Measurements from ENCODE around the gene HTR3C.
"Not testable (repeated sequence)": the region's sequence is repeated elsewhere in the genome, so short reads cannot be mapped to it uniquely, and the experiment has no call there.

Gene HTR3C

DNA sequence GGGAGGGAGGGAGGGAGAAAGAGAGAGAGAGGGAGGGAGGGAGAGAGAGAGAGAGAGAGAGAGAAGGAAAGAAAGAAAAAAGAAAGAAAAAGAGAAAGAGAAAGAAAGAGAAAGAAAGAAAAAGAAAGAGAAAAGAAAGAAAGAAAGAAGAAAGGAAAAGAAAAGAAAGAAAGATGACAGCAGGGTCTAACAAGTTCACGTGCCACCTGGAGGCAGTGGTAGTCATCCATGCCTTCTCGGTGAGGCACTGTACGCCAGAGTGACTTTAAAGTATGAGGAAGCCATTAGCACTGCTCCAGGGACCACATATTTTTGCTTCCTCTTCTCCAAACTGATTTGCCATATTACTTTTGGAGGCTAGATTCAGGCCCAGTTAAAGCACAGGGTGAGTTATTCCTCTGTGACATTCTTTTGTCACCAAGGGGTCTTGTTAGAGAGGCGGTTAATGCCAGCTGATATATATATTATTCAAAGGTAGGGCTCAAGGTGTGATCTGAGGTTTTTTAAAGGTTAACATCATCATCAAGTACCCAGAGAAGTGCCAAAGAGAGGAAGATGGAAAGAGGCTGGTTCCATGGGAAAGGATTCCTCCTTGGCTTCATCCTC, 21.6 kb upstream of the HTR3C start, which contains the start of gene HTR3D:
TSS of gene HTR3D (plus strand) at position 556 of the 606 bp plus-strand sequence. CDS start at position 556, 0 bp downstream.
- DNase-seq (ENCODE audit: low read depth, low spot score): no peak

DNA sequence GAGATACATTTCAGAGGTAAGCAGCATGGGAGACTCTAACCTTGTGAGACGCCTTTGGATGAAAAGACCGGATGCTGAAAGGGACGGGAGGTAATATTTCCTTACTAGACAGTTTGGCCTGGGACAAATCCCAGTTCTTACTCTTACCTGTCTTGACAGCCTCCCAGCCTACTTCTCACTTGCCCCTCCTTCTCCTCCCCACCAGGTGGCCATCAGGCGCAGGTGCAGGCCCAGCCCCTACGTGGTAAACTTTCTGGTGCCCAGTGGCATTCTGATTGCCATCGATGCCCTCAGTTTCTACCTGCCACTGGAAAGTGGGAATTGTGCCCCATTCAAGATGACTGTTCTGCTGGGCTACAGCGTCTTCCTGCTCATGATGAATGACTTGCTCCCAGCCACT, 15.0 kb upstream of the HTR3C start:
- no peak for DNase-seq (ENCODE audit: low read depth, low spot score)

DNA sequence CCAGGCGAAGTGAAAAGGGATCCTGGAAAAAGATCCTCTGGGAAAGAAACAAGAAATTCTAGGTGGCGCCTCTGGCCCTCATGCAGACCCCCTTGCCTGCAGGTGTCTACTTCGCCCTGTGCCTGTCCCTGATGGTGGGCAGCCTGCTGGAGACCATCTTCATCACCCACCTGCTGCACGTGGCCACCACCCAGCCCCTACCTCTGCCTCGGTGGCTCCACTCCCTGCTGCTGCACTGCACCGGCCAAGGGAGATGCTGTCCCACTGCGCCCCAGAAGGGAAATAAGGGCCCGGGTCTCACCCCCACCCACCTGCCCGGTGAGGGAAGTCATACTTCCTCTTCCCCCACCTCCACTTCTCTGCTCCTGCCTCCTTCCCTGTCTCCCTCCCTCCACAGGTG, 14.5 kb upstream of the HTR3C start:
- DNase-seq (ENCODE audit: low read depth, low spot score): not testable (repeated sequence)

DNA sequence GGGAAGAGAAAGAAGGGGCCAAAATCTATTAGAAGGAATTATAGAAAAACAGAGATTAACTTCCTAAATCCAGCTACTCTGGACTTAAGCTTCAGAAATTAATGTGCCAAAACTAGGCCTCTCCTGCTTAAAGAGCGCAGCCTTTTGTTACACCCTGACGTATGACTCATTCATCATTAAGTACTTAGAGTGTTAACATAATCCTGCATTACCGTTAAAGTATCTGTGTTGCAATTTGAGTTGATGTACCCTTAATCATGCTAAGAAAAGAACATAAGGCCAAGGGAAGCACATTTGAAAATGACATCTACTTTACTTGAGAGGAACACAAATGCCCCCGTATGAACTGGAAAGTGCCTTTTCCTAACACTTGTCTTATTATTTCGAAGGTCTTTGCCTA, 13.4 kb upstream of the HTR3C start:
- no peak for DNase-seq (ENCODE audit: low read depth, low spot score)

DNA sequence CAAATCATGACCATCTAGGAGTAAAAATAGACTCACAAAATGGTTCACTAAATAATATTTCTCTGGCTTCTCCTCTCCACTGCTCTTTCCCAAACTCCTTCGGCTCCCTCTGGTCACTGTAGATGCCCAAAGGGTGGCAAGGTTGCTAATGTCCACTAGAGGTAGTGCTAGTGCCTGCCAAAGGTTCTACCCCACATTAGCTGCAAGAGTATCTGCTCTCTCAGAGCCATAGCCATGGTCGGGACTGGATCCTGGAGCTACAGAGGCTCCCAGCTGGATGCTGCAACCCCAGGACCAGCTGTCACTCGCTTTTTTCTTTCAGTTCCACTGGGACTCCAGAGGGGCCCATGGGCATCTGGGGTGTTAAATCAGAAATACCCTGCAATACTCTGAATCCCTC, 12.8 kb upstream of the HTR3C start:
- DNase-seq (ENCODE audit: low read depth, low spot score): no peak

DNA sequence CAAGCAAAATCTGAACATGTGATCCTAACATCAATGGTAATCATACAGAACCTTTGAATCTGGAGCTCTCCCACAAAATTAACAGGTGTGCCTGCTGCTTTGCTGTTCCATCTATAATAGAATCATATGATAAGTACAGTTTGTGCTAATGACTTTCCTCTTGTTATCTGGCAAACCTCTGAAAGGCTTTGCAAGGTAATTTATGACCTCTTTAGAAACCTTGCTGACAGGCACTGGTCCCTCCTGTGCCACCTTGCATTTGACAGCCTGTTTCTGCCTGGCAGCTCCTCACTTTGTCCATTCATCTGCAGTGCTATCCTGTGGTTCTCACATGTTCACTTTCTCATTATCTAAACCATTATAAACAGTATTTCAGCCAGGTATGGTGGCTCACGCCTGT, 10.2 kb upstream of the HTR3C start:
- DNase-seq (ENCODE audit: low read depth, low spot score): no peak

DNA sequence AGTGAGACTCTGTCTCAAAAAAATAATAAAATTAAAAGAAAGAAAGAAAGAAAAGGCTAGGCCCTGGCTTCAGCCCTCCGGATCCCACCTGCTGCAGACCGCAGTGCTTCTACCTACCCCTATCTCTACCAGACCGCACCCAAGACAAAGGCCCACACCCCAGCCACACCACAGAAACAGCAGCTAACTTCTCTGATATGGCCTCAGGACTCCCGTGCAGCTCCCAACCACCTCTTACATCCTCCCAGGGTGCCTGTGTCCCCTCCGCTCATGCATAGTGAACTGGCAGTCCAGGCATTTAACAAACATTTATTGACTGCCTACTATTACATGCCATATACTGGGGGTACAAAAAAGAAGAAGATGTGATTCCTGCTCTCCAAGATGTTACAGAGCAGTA, 6.9 kb upstream of the HTR3C start:
- DNase-seq (ENCODE audit: low read depth, low spot score): no peak

DNA sequence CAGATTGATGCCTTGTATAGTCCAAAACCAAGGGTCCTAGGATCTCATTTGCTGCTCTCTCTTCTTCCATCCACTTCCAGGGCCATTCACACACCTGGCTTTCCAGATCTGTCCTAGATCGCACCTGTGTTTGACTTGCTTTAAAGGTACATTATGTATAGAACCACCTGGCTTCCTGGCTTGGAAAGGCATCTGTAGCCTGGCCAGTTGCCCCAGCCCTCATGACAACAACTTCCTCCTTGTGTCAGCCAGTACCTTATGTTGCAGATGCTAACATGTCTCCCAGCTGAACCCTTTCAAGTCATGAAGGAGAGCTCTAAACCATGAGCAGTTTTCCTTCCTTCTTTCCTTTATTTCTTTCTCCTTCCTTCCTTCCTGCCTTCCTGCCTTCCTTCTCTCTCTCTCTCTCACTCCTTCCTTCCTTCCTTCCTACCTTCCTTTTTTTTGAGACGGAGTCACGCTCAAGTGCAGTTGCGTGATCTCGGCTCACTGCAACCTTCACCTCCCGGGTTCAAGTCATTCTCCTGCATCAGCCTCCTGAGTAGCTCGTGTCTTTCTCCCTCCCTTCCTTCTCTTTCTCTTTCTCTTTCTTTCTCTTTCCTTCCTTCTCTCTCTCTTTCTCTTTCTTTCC, 2.5 kb upstream of the HTR3C start:
- DNase-seq (ENCODE audit: low read depth, low spot score): no peak

DNA sequence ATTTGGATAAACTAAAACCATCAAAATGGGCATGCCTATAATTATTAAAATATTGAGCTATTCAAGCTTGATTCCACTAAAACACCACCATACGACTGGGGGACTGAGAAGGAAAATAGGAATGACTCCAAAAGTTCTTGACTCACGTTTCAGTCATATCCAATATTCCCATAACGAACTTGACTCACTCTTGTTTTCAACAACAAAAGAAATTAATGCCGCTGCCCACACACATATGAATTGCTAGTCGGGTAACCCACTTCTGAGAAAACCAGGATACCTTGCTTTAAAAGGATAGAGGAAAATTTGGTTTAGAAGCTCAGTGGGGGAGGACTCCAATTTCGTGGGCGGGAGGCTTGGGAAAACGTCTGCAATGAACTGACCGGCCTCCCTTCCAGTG, 5.2 kb downstream of the HTR3C start:
- no peak for DNase-seq (ENCODE audit: low read depth, low spot score)

DNA sequence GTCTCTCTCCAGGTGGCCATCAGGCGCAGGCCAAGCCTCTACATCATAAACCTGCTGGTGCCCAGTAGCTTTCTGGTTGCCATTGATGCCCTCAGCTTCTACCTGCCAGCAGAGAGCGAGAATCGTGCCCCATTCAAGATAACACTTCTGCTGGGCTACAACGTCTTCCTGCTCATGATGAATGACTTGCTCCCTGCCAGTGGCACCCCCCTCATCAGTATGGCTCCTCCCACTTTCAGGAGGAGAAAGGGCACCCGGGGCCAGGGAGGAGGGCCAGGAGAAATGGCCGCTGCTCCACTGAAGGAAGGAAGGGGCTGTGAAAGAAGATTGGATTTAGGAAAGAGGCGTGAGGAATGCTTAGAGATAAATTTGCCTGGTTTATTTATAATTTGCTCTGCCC, 6.6 kb downstream of the HTR3C start:
- no peak for DNase-seq (ENCODE audit: low read depth, low spot score)

DNA sequence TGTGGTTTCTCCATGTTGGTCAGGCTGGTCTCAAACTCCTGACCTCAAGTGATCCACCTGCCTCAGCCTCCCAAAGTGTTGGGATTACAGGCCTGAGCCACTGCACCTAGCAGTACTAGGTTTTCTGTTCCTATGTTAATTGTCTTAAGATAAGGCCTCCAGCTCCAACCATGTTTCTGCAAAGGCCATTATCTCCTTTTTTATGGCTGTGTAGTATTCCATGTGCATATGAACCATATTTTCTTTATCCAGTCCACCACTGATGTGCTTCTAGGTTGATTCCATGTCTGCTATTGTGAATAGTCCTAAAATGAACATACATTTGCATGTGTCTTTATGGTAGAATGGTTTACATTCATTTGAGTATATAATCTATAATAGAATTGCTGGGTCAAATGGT, 9.8 kb downstream of the HTR3C start:
- no peak for DNase-seq (ENCODE audit: low read depth, low spot score)

DNA sequence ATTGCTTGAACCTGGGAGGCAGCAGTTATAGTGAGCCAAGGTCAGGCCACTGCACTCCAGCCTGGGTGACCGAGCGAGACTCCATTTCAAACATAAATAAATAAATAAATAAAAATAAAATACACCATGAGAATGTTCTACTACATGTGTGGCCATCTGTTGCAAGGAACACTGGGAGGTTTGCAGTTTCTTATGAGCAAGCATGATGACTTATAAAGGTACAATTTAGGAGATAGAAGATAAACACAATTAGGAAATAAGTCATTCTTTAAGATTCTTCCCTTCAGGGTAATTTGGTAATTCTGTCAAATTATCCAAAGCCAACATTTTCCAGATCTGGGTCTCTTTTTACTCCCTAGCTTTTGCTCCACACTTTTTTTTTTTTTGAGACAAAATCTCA, 13.4 kb downstream of the HTR3C start:
- DNase-seq (ENCODE audit: low read depth, low spot score): no peak

DNA sequence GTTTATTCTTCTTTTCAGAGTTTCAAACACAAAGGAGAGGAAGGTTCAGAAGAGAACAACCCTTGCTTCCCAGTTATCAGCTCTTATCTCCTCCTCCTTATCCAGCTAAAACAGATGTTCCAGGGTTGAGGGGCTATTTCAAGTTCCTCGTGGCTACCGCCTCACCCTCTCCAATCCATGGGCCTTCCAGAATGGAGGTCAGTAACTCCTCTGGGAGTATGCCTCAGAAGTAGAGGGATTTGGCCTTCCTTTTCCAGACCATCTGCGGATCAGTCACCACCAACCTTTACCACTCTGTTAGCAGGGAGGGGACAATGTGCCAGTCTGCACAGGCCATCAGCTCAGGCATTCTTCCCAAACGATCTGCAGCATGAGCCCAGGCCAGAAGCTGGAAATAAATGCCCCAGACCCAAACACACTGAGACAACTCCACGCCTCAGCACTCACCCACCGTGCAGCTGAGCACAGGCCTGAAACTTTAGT, 14.8 kb downstream of the HTR3C start:
- no peak for DNase-seq (ENCODE audit: low read depth, low spot score)

DNA sequence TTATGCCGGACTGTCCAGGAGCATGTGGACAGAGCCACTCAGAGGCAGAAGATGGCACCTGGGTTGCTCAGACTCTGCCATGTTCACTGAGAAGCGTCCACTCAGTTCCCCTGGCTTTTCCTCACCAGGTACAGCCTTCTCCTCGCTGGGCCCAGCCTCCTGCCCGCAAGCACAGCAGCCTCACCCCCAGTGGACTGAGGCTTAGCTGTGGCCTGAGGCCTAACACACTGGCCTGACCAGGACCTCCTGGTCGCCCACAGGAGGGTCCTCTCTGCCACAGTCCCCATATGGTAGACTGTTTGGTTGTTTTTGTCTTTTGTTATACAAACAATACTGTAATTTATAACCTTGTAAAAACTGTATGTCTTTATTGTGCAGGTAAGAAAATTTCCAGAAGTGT, 15.5 kb downstream of the HTR3C start:
- DNase-seq (ENCODE audit: low read depth, low spot score): no peak

DNA sequence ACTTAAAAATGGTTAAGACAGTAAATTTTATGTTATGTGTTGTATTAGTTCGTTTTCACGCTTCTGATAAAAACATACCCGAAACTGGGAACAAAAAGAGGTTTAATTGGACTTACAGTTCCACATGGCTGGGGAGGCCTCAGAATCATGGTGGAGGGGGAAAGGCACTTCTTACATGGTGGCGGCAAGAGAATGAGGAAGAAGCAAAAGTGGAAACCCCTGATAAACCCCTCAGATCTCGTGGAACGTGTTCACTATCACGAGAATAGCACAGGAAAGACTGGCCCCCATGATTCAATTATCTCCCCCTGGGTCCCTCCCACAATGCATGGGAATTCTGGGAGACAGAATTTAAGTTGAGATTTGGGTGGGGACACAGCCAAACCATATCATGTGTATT, 18.3 kb downstream of the HTR3C start:
- DNase-seq (ENCODE audit: low read depth, low spot score): not testable (repeated sequence)

DNA sequence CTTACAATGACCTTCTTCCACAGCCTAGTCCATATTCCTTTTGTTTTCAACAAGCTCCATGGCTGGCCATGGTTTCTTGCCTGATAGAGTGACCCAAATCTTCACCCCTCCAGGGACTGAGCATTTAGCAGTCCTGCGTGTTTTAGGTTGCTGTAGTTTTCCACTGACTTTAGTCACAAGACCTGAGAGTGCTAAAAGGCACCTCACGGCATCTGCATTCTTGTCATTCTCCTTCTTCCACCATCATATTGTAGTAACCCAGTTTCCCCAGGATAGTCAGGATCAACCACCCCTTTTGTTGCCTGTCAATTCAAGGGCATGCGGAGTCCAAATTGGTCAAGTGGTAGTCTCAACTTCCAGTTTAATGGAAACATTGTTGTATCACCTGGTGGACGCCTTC, 20.8 kb downstream of the HTR3C start:
- no peak for DNase-seq (ENCODE audit: low read depth, low spot score)

DNA sequence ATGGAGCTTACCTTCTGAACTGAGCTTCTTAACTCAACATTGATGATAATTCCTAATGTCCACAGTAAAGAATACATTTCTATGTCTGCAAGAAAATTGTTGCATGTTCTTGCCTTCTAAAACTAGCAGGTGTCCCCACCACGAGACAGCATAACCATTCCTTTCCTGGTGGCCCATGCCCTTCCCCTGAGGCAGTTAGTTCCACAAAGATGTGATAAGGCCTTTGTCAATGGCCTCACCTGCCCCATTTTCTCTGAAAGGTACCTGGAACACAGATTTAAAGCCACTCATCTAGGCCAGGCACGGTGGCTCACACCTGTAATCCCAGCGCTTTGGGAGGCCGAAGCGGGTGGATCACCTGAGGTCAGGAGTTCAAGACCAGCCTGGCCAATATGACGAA, 23.1 kb downstream of the HTR3C start:
- no peak for DNase-seq (ENCODE audit: low read depth, low spot score)

DNA sequence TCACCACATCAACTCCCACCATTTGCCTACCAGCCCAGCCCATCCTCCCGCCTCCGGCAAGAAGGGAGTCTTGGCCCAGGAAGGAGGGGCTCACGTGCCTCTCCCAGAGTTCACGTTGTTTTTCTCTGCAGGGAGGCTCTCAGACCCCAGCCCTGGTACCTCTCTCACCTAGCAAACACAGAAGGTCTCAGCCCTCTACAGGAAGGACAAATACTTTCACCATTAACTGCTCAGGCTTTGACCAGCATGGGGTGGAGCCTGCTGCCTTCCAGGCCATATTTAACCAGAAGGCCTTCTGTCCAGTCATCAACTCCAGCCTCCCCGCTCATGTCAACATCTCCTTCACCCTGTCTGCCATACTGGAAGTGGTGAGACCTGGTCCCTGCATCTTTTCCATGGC, 25.0 kb downstream of the HTR3C start:
- DNase-seq (ENCODE audit: low read depth, low spot score): no peak

DNA sequence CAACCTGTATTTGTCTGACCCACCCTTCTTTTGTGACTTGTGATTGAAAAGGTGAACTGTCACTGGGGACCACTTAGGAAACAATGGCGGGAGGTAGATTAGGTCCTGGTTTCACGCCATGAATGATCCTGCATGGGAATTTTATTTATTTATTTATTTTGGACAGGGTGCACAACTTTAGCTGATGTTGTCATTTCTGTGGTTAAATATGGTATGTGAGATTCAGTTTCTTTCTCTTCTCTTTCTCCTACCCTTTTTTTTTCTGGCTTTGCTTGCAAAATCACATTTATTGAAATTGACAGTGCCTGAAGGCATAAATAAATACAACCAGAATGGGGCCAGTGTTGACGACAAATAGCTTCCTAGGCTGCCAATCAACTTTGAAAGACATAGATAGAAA, 26.0 kb downstream of the HTR3C start:
- no peak for DNase-seq (ENCODE audit: low read depth, low spot score)

DNA sequence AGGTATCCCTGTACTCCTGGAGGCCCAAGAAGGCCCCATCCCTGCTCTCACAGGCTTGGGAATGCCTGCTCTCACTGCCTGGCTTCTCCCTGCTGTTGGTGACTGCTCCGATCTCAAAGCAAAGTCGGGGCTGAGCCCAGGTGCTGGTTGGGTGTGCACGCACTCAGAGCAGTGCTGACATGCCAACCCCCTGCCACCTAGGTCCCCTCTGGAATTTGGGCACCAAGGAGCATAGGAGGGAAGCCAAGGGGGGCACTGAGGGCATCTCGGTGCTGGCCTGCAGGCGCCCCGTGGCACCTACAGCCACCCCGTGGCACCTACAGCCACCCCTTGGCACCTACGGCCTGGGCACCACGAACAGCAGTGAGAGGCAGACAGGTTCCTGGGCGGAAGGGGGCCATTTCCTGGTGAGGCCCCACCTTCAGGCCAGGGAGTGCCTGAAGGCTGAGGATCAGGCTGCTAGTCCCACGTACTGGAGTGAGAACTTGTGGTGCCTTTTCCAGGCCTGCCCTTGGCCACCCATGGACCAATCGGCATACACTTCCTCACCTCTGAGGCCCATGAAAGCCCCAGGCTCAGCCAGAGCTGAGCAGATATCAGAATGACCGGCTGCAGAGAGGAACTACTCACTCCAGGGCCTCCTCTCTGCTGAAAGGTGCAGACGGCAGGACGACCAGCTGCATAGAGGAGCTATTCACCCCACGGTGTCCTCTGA, 28.4 kb downstream of the HTR3C start:
- no peak for DNase-seq (ENCODE audit: low read depth, low spot score)

DNA sequence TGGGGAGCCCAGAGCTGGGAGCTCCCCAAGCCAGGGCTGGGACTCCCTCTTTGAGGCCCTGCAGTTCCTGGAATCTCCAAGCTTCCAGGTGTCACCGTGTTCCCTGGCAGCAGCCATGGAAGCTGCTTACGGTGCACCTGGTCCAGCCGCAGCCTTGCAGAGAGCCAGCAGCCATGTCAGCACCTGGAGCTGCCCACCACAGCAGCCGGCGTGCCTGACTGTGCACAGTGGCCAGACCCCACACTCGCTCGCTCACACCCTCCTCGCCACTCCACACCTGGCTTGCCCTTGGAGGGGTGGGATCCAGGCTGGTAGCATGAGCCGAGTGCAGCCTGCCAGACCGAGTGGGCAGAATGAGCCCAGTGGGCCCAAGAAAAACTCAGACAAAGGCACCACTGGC, 29.2 kb downstream of the HTR3C start:
- no peak for DNase-seq (ENCODE audit: low read depth, low spot score)

DNA sequence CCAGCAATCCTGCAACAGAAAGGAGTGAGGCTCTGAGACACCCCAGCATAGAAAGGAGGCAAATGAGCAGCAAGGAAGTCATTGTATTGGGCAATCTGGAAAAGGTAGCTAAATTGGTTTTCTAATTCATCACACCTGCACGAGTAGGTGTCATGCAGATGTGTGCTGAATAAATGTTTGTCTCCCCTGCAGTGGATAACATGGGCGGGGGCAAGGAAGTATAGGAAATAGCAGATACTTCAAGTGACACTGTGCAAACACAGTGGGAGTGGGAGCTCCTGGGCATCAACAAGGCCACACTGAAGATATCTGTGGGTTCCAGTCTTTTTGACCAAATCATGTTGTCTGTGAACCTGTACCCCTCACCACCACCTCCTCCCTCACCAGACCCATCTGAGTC, 29.6 kb downstream of the HTR3C start:
- no peak for DNase-seq (ENCODE audit: low read depth, low spot score)

DNA sequence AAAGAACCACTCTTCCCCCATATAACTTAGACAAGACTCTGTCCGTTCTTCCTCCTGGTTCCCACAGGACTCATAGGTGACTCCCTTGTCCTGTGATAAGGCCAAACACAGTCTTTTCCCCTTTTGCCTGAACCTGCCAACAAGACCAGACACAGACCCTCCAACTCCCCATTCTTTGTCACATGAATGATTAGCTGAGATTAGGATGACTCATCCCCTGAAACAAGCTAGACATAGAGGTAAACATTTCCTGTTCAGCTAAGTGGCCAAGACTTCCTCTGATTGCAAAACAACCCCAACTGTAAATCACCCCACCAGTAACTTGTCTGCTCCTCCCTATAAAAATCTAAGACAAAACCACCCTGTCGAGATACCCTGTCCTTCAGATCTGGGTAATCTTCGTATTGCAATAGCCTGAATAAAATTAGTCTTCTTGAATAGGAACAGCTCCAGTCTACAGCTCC, 32.6 kb downstream of the HTR3C start:
- no peak for DNase-seq (ENCODE audit: low read depth, low spot score)
